ENCODE results near the gene SLCO3A1. TPM values are rescaled to one million over a fixed set of nuclear protein-coding genes. Genes with fewer than 3 reads are reported as not detected.
A peak's percentile ranks its signal among the peaks of the same experiment; 100 is the strongest.

The SLCO3A1 gene
- total RNA-seq, 1 experiment from 2014 or later = 5.1 TPM

DNA sequence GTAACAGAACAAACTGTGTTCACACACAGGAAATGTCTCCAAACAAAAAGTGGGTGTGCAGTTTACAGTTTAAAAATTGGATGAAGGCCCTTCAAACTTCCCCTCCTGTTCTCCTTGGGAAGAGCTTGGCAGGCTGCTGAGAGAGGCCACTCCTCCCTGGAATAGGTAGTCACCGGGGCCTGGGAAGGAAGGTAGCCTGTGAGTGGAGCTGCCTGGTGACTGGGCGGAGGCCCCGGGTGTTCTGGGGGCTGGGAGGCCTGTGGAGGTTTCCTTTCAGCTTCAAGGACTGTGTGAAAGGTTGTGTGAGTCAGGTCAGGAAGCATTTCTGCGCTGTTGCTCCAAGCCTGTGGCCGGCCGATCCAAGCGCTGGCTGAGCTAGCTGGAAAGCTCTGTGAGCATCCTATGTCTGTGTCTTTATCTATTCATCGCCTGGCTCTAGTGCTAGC is 14.1 kb downstream of the SLCO3A1 start:
- Histone ChIP-seq H3K9me3 (ENCODE audit: control insufficient read depth in 1 of 2, insufficient read depth in 1 of 2, low read depth in 1 of 2, low read length in 2 of 2) (no peaks in the 10 kb centered on the region), H3K4me1 (ENCODE audit: control insufficient read depth in 1 of 2, insufficient read depth in 2 of 2, low read length in 2 of 2) (peaks cover 6 to 35% of the 10 kb centered on the region in 2 experiments; a peak in 3 of 4 replicates), H4K20me1 (ENCODE audit: insufficient read depth) (no peaks in the 10 kb centered on the region), H2AFZ (ENCODE audit: low read depth, low read length, poor library complexity, severe bottlenecking) (no peak overlapping the region), H3K9me2 (ENCODE audit: insufficient read depth) (no peaks in the 10 kb centered on the region), H3K27me3 (ENCODE audit: insufficient read depth, low read length) (no peaks in the 10 kb centered on the region), H3K4me3 (replicated peaks in 1 of 2; ENCODE audit: low read depth in 1 of 2, low read length in 2 of 2) (peak overlapping the region in 1 of 2 experiments; percentile 28; a peak in 1 of 4 replicates), H3K27ac (ENCODE audit: low read depth, low read length) (peak overlapping the region; percentile 20; the same call in 1 of the 2 replicates), H3K79me2 (ENCODE audit: insufficient read depth, low read length) (no peaks in the 10 kb centered on the region), H3K36me3 (ENCODE audit: control insufficient read depth in 1 of 2, insufficient read depth in 2 of 2, low read length in 2 of 2) (no peaks in the 10 kb centered on the region), H3K4me2 (ENCODE audit: low read length) (peak overlapping the region; percentile 59), H3K9ac (ENCODE audit: low read length) (peak overlapping the region; percentile 31; the same call in 1 of the 2 replicates)
- ATAC-seq (peak; percentile 92), DNase-seq (ENCODE audit: low read depth, low spot score) (peak; percentile 61)
- TF ChIP-seq, protein P1, sequence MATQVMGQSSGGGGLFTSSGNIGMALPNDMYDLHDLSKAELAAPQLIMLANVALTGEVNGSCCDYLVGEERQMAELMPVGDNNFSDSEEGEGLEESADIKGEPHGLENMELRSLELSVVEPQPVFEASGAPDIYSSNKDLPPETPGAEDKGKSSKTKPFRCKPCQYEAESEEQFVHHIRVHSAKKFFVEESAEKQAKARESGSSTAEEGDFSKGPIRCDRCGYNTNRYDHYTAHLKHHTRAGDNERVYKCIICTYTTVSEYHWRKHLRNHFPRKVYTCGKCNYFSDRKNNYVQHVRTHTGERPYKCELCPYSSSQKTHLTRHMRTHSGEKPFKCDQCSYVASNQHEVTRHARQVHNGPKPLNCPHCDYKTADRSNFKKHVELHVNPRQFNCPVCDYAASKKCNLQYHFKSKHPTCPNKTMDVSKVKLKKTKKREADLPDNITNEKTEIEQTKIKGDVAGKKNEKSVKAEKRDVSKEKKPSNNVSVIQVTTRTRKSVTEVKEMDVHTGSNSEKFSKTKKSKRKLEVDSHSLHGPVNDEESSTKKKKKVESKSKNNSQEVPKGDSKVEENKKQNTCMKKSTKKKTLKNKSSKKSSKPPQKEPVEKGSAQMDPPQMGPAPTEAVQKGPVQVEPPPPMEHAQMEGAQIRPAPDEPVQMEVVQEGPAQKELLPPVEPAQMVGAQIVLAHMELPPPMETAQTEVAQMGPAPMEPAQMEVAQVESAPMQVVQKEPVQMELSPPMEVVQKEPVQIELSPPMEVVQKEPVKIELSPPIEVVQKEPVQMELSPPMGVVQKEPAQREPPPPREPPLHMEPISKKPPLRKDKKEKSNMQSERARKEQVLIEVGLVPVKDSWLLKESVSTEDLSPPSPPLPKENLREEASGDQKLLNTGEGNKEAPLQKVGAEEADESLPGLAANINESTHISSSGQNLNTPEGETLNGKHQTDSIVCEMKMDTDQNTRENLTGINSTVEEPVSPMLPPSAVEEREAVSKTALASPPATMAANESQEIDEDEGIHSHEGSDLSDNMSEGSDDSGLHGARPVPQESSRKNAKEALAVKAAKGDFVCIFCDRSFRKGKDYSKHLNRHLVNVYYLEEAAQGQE (IDR thresholded peaks at IDR 0.05; ENCODE audit: low read depth) = no peak
- TF ChIP-seq SP1 (IDR thresholded peaks at IDR 0.05; ENCODE audit: low read depth) = peak; percentile 62
- TF ChIP-seq JUND (IDR thresholded peaks at IDR 0.05) = 0 out of 2 replicates have a peak, but pooled peaks have one; percentile 19
- 0 out of 2 replicates have a peak, but pooled peaks have one; percentile 44 for TF ChIP-seq POLR2AphosphoS5 (IDR thresholded peaks at IDR 0.05; ENCODE audit: low read depth, low read length)
- RAD21 ChIA-PET (ENCODE audit: low non-redundant PET in 1 of 2, low total read pairs in 2 of 2, uncharacterized antibody in 2 of 2, unreplicated experiment in 2 of 2) = no interaction called here
- CTCF ChIA-PET = interaction anchor here (1.2 kb wide), 1 partner anchor 14 kb away, joined by 3 read pairs; the partner anchor contains the start of gene SLCO3A1
- POLR2A ChIA-PET = no interaction called here
- BruUV-seq (replicated peaks) = no TSS peak
- intact Hi-C loops (cut with micrococcal nuclease) = no loop called here

DNA sequence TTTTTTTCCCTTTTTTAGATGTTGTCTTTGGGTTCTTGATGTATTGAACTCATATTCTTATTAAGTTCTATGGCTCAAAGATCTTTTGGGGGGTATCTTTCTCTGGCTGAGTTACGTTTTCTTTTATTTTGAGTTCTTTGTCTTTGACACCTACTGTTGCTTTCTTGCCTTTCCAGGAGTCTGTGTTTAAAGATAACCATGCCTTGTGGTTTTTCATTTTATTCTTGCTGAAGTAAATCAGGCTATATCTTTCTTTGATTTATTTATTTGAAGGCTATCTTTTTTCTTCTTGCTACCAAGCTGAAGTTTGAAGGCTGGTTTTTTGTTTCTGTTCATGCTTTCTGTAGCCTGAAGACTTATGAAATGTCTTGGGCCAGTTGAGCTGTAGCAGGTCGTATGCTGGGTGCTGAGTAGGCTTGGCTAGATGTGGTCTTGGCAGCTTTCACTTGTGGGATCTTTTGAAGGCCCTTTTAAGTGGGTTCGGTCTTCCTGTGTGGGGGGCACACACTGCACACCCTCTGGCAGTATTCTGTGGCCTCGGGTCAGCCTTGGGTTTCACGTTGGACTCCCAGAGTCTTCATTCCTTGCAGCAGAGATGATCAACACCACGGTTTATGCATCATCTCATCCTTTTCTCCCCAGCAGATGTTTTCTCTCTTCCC is 17.5 kb downstream of the SLCO3A1 start:
- TF ChIP-seq POLR2AphosphoS5 (IDR thresholded peaks at IDR 0.05; ENCODE audit: low read depth, low read length) = no peak
- TF ChIP-seq EZH2phosphoT487 (IDR thresholded peaks at IDR 0.05; ENCODE audit: borderline replicate concordance) = no peak

More for the DNA sequence above, 17.5 kb downstream of the SLCO3A1 start:
- intact Hi-C loops (cut with micrococcal nuclease) = no loop called here
- RAD21 ChIA-PET (ENCODE audit: low non-redundant PET in 1 of 2, low total read pairs in 2 of 2, uncharacterized antibody in 2 of 2, unreplicated experiment in 2 of 2) = no interaction called here
- no peak for ATAC-seq
- no peaks in the 10 kb centered on the region for H3K79me2 ChIP-seq (ENCODE audit: insufficient read depth, low read length)
- no peaks in the 10 kb centered on the region for H4K20me1 ChIP-seq (ENCODE audit: insufficient read depth)
- H3K4me1 ChIP-seq (ENCODE audit: control insufficient read depth in 1 of 2, insufficient read depth in 2 of 2, low read length in 2 of 2) = peaks cover 6 to 27% of the 10 kb centered on the region in 2 experiments; a peak in 3 of 4 replicates
- DNase-seq (ENCODE audit: low read depth, low spot score) = no peak
- H3K4me2 ChIP-seq (ENCODE audit: low read length) = no peak overlapping the region
- H3K36me3 ChIP-seq (ENCODE audit: control insufficient read depth in 1 of 2, insufficient read depth in 2 of 2, low read length in 2 of 2) = no peaks in the 10 kb centered on the region
- no peaks in the 10 kb centered on the region for H3K27me3 ChIP-seq (ENCODE audit: insufficient read depth, low read length)
- H3K9me3 ChIP-seq (ENCODE audit: control insufficient read depth in 1 of 2, insufficient read depth in 1 of 2, low read depth in 1 of 2, low read length in 2 of 2) = no peaks in the 10 kb centered on the region
- no peak overlapping the region for H3K4me3 ChIP-seq (replicated peaks in 1 of 2; ENCODE audit: low read depth in 1 of 2, low read length in 2 of 2)
- no TSS peak for BruUV-seq (replicated peaks)
- H2AFZ ChIP-seq (ENCODE audit: low read depth, low read length, poor library complexity, severe bottlenecking) = no peak overlapping the region
- CTCF ChIA-PET = no interaction called here
- POLR2A ChIA-PET = no interaction called here
- no peaks in the 10 kb centered on the region for H3K9me2 ChIP-seq (ENCODE audit: insufficient read depth)
- H3K9ac ChIP-seq (ENCODE audit: low read length) = no peak overlapping the region
- no peak overlapping the region for H3K27ac ChIP-seq (ENCODE audit: low read depth, low read length)

Data from HCT116 (cell line).